HCT116 (cell line): ENCODE measurements around the gene NSD2. TPM values are rescaled to one million over a fixed set of nuclear protein-coding genes. Genes with fewer than 3 reads are reported as not detected.

Source experiments
- ATAC-seq: fragments of 200-7000 bp; cut with Tn5 transposase; 2 replicates; pipeline ENCODE4 v1.9.1; 2020; ENCODE audit warnings: mild to moderate bottlenecking, moderate library complexity
- BruUV-seq: library from RNA; stranded (reverse); fragments of 400-500 nt; replicated peaks from 2 replicates; lab custom pipeline; 2021; lab: Mats Ljungman, UMichigan
- CTCF ChIA-PET: fragments of 300-600 bp; sonication (Branson Sonifier 250); formaldehyde crosslinking; loops from one replicate; lab custom pipeline; 2021; ENCODE audit warnings: antibody characterized with exemption; lab: Charles Lee
- POLR2A ChIA-PET: fragments of 300-600, 350-600 bp; sonication (Branson Sonifier 250); formaldehyde crosslinking; loops from one replicate; lab custom pipeline; 2021; ENCODE audit warnings: antibody characterized with exemption; lab: Charles Lee
- RAD21 ChIA-PET, 2 experiments: fragments of 300-600 bp; sonication (Branson Sonifier 250); formaldehyde crosslinking; loops; one replicate each; lab custom pipeline; 2023; ENCODE audit warnings: low total read pairs in 2 of 2; ENCODE audit not compliant: uncharacterized antibody in 2 of 2, unreplicated experiment in 2 of 2, low non-redundant PET in 1 of 2; lab: Charles Lee
- DNase-seq: peaks from one replicate; pipeline ENCODE4 v3.0.0-alpha.2; 2010; ENCODE audit warnings: low read depth, low spot score
- H2AFZ ChIP-seq: fragments of 200-600 bp; shearing (Covaris generic), sonication (generic); 2 replicates; pipeline ENCODE4 v1.6.1; 2017; ENCODE audit warnings: low read depth, mixed run types, mixed read lengths, antibody characterized with exemption, low read length; ENCODE audit not compliant: poor library complexity, severe bottlenecking
- H3K27ac ChIP-seq: 2 replicates; pipeline ENCODE4 v1.5.1; 2012; ENCODE audit warnings: low read depth, low read length
- H3K27me3 ChIP-seq: fragments of 200-600 bp; sonication (generic); 2 replicates; pipeline ENCODE4 v1.6.1; 2016; ENCODE audit warnings: mixed run types, low read length, mixed read lengths; ENCODE audit not compliant: insufficient read depth
- H3K36me3 ChIP-seq, 2 experiments: fragments of 200-500 bp in 1 of 2; fragments of 200-600 bp in 1 of 2; sonication (Bioruptor generic) in 1 of 2; sonication (generic) in 1 of 2; 2 replicates each; pipeline versions ENCODE4 v1.5.1 to v1.6.1; 2014 to 2016; ENCODE audit warnings: low read length in 2 of 2, inconsistent platforms in 1 of 2, mixed read lengths in 1 of 2, mixed run types in 1 of 2; ENCODE audit not compliant: insufficient read depth in 2 of 2, control insufficient read depth in 1 of 2
- H3K4me1 ChIP-seq, 2 experiments: fragments of 200-600 bp in 1 of 2; sonication (generic) in 1 of 2; 2 replicates each; pipeline versions ENCODE4 v1.5.1 to v1.6.1; 2012 to 2017; ENCODE audit warnings: low read length in 2 of 2, inconsistent platforms in 1 of 2, mild to moderate bottlenecking in 1 of 2, mixed read lengths in 1 of 2, mixed run types in 1 of 2, moderate library complexity in 1 of 2; ENCODE audit not compliant: insufficient read depth in 2 of 2, control insufficient read depth in 1 of 2
- H3K4me2 ChIP-seq: fragments of 200-600 bp; sonication (generic); 2 replicates; pipeline ENCODE4 v1.6.1; 2017; ENCODE audit warnings: mixed run types, low read length, mixed read lengths
- H3K4me3 ChIP-seq, 2 experiments: fragments of 200-600 bp in 1 of 2; sonication (generic) in 1 of 2; replicated peaks in 1 of 2; 2 replicates each; pipeline ENCODE4 v1.5.1; 2011 to 2016; ENCODE audit warnings: low read length in 2 of 2, control low read depth in 1 of 2, low read depth in 1 of 2, mild to moderate bottlenecking in 1 of 2, mixed read lengths in 1 of 2, mixed run types in 1 of 2
- H3K79me2 ChIP-seq: fragments of 200-600 bp; sonication (generic); 2 replicates; pipeline ENCODE4 v1.6.1; 2017; ENCODE audit warnings: mild to moderate bottlenecking, mixed run types, low read length, moderate library complexity, mixed read lengths; ENCODE audit not compliant: insufficient read depth
- H3K9ac ChIP-seq: fragments of 200-600 bp; sonication (generic); 2 replicates; pipeline ENCODE4 v1.6.1; 2016; ENCODE audit warnings: low read length, mixed read lengths
- H3K9me2 ChIP-seq: fragments of 200-600 bp; sonication (generic), shearing (Covaris generic); 2 replicates; pipeline ENCODE4 v1.6.1; 2017; ENCODE audit warnings: mixed run types, mild to moderate bottlenecking, moderate library complexity; ENCODE audit not compliant: insufficient read depth
- H3K9me3 ChIP-seq, 2 experiments: fragments of 200-500 bp in 1 of 2; fragments of 200-600 bp in 1 of 2; sonication (Bioruptor generic) in 1 of 2; sonication (generic) in 1 of 2; 2 replicates each; pipeline ENCODE4 v1.6.1; 2014 to 2017; ENCODE audit warnings: low read length in 2 of 2, mixed read lengths in 2 of 2, inconsistent platforms in 1 of 2, low read depth in 1 of 2, mild to moderate bottlenecking in 1 of 2, mixed run types in 1 of 2, moderate library complexity in 1 of 2; ENCODE audit not compliant: control insufficient read depth in 1 of 2, insufficient read depth in 1 of 2
- H4K20me1 ChIP-seq: fragments of 200-600 bp; sonication (generic), shearing (Covaris generic); 2 replicates; pipeline ENCODE4 v1.6.1; 2017; ENCODE audit warnings: mixed run types, mild to moderate bottlenecking, moderate library complexity; ENCODE audit not compliant: insufficient read depth
- ATF3 ChIP-seq: IDR thresholded peaks from 2 replicates; pipeline ENCODE4 v1.6.1; 2012
- CBX3 ChIP-seq: IDR thresholded peaks from 2 replicates; pipeline ENCODE4 v1.6.1; 2012; ENCODE audit warnings: low read depth
- CEBPB ChIP-seq: IDR thresholded peaks from 2 replicates; pipeline ENCODE4 v1.6.1; 2012; ENCODE audit warnings: low read depth
- EGR1 ChIP-seq: IDR thresholded peaks from 2 replicates; pipeline ENCODE4 v1.6.1; 2012; ENCODE audit warnings: low read depth
- ELF1 ChIP-seq: IDR thresholded peaks from 2 replicates; pipeline ENCODE4 v1.6.1; 2012; ENCODE audit warnings: low read depth, borderline replicate concordance
- EZH2phosphoT487 ChIP-seq: fragments of 200-600 bp; IDR thresholded peaks from 2 replicates; pipeline ENCODE4 v1.6.1; 2018; ENCODE audit warnings: antibody characterized with exemption, borderline replicate concordance
- JUND ChIP-seq: IDR thresholded peaks from 2 replicates; pipeline ENCODE4 v1.6.1; 2012
- MAX ChIP-seq: IDR thresholded peaks from 2 replicates; pipeline ENCODE4 v1.6.1; 2012
- POLR2A ChIP-seq: IDR thresholded peaks from 2 replicates; pipeline ENCODE4 v1.7.0; 2011; ENCODE audit warnings: borderline replicate concordance; ENCODE audit not compliant: insufficient read depth, insufficient read length; ENCODE audit errors: extremely low read depth
- POLR2AphosphoS5 ChIP-seq: IDR thresholded peaks from 2 replicates; pipeline ENCODE4 v1.6.1; 2011; ENCODE audit warnings: mild to moderate bottlenecking, low read depth, low read length, moderate library complexity
- RAD21 ChIP-seq: IDR thresholded peaks from 2 replicates; pipeline ENCODE4 v1.6.1; 2012; ENCODE audit warnings: low read depth, mild to moderate bottlenecking
- SRF ChIP-seq: IDR thresholded peaks from 2 replicates; pipeline ENCODE4 v1.6.1; 2012; ENCODE audit warnings: low read depth
- TCF7L2 ChIP-seq: IDR thresholded peaks from 2 replicates; pipeline ENCODE4 v1.7.0; 2011; ENCODE audit warnings: borderline replicate concordance, inconsistent platforms; ENCODE audit not compliant: insufficient read depth, insufficient read length; ENCODE audit errors: extremely low read depth
- YY1 ChIP-seq: IDR thresholded peaks from 2 replicates; pipeline ENCODE4 v1.6.1; 2011; ENCODE audit warnings: low read length, low read depth, moderate library complexity, mild to moderate bottlenecking; ENCODE audit not compliant: insufficient replicate concordance; ENCODE audit errors: extremely low read depth
- ZNF274 ChIP-seq: fragments of 200-500 bp; sonication (Bioruptor generic); IDR thresholded peaks from 2 replicates; pipeline ENCODE4 v1.6.1; 2014; ENCODE audit warnings: mild to moderate bottlenecking, low read depth, low read length, inconsistent platforms
- intact Hi-C: fragments of 100-400 bp; cut with micrococcal nuclease; formaldehyde crosslinking; loops from 2 replicates; pipeline ENCODE4 v1.10.0; 2022
- total RNA-seq: library from RNA; stranded (reverse); gene quantifications from one replicate; pipeline ENCODE4 v1.2.1, GENCODE V29; 2021; ENCODE audit not compliant: unreplicated experiment

Gene NSD2
- total RNA-seq, 1 experiment from 2014 or later: 145 TPM

- no peak for TF ChIP-seq MAX
These were observed 3.0 kb downstream of the NSD2 start (continued) for GRCh38 chr4:1874201-1874600.

GRCh38 chr4:1879485-1879884 lies 8.3 kb downstream of the NSD2 start:
- no peak overlapping the region for H3K4me2 ChIP-seq
- no peak overlapping the region for H3K9ac ChIP-seq
- no peak for ATAC-seq
- no peaks in the 10 kb centered on the region for H3K27me3 ChIP-seq
- H3K27ac ChIP-seq: no peak overlapping the region
- H3K4me1 ChIP-seq: peaks cover 0 to 11% of the 10 kb centered on the region in 2 experiments; a peak in 2 of 4 replicates
- ChIA-PET CTCF (no interaction called here), RAD21 (no interaction called here), POLR2A (no interaction called here)
- H3K9me2 ChIP-seq: no peaks in the 10 kb centered on the region
- TF ChIP-seq ZNF274 (no peak), JUND (no peak), CEBPB (no peak), RAD21 (no peak), EGR1 (no peak), ATF3 (no peak), POLR2AphosphoS5 (no peak), CBX3 (no peak), TCF7L2 (no peak), EZH2phosphoT487 (no peak), ELF1 (no peak), POLR2A (no peak), YY1 (no peak), SRF (no peak)
- H3K4me3 ChIP-seq: no peak overlapping the region
- H4K20me1 ChIP-seq: peaks cover 12% of the 10 kb centered on the region; the same call in 1 of the 2 replicates
- H2AFZ ChIP-seq: no peak overlapping the region
- DNase-seq: no peak
- peaks cover 99% of the 10 kb centered on the region for H3K79me2 ChIP-seq
- BruUV-seq: no TSS peak
- H3K36me3 ChIP-seq: 0 out of 4 replicates have a peak, but pooled peaks cover 0 to 4% of the 10 kb centered on the region in 2 experiments
- H3K9me3 ChIP-seq: no peaks in the 10 kb centered on the region
- intact Hi-C loops: no loop called here
